Kidney (tissue), 14 donors: ENCODE results near the gene HAT1. TPM values are rescaled to one million over a fixed set of nuclear protein-coding genes. Genes with fewer than 3 reads are reported as not detected.

Experiments used
- DNase-seq, 5 donors: peaks; one replicate each; pipeline ENCODE4 v3.0.0-alpha.2; 2013 to 2020
- FAIRE-seq: peaks from 2 replicates; lab custom pipeline; 2012; peaks lifted over from hg19 to GRCh38; lab: Jason Lieb, UNC
- H3K27ac ChIP-seq, 2 donors: one replicate each; pipeline ENCODE4 v1.7.0; 2013; ENCODE audit warnings: low read depth in 2 of 2, low read length in 2 of 2, inconsistent platforms in 1 of 2
- H3K27me3 ChIP-seq: one replicate; pipeline ENCODE4 v1.7.1; 2013; ENCODE audit warnings: low read length, inconsistent platforms; ENCODE audit not compliant: control insufficient read depth, insufficient read depth
- H3K36me3 ChIP-seq, 3 donors: one replicate each; pipeline versions ENCODE4 v1.7.0 to v1.7.1; 2013; ENCODE audit warnings: low read length in 3 of 3, control low read depth in 1 of 3, inconsistent platforms in 1 of 3; ENCODE audit not compliant: insufficient read depth in 3 of 3, control insufficient read depth in 2 of 3
- H3K4me1 ChIP-seq, 3 donors: one replicate each; pipeline versions ENCODE4 v1.7.0 to v1.7.1; 2013; ENCODE audit warnings: low read length in 3 of 3, inconsistent platforms in 1 of 3, low read depth in 1 of 3; ENCODE audit not compliant: control insufficient read depth in 2 of 3, insufficient read depth in 2 of 3
- H3K4me3 ChIP-seq, 3 donors: one replicate each; pipeline versions ENCODE4 v1.7.0 to v1.8.1; 2013; ENCODE audit warnings: low read length in 3 of 3, control low read depth in 1 of 3, inconsistent platforms in 1 of 3
- H3K9ac ChIP-seq, 3 donors: one replicate each; pipeline versions ENCODE4 v1.7.0 to v1.7.1; 2013; ENCODE audit warnings: low read length in 3 of 3, control low read depth in 1 of 3, inconsistent platforms in 1 of 3
- H3K9me3 ChIP-seq, 3 donors: one replicate each; pipeline versions ENCODE4 v1.7.0 to v1.7.1; 2013; ENCODE audit warnings: low read length in 3 of 3, control low read depth in 1 of 3, inconsistent platforms in 1 of 3; ENCODE audit not compliant: control insufficient read depth in 2 of 3, insufficient read depth in 1 of 3
- CTCF ChIP-seq: IDR thresholded peaks from 3 replicates; pipeline ENCODE4 v1.5.1; 2012; ENCODE audit warnings: mild to moderate bottlenecking, moderate library complexity, borderline replicate concordance; ENCODE audit not compliant: insufficient read depth; ENCODE audit errors: extremely low read depth
- intact Hi-C: fragments of 100-400 bp; cut with DNase I; formaldehyde crosslinking; loops from one replicate; pipeline ENCODE4 v1.11.1; 2022
- polyA plus RNA-seq: library from polyadenylated mRNA; stranded (reverse); fragments of 350-450 nt; fragmentation: Illumina TruSeq; extraction: RNeasy Lipid Tissue Mini Kit (QIAGEN cat#74804); gene quantifications from one replicate; pipeline ENCODE4 v1.2.3, GENCODE V29; 2014; ENCODE audit warnings: low read depth, low replicate concordance; ENCODE audit not compliant: insufficient read depth
- total RNA-seq: library from RNA; stranded (reverse); fragmentation: NEBNext Ultra II Directional; extraction: Animal tissue kit (Norgen Biotek cat#: 25700); gene quantifications from one replicate; pipeline ENCODE4 v1.2.1, GENCODE V29; 2021
- donor health status: control.
- donor health status: control.
- donor health status: control.
- donor health status: control.
- donor health status: control.
- donor health status: DM: yes; HTN: yes; CAD: no.
- donor health status: Normal renal cell carcinoma (clear cell type).

Gene HAT1
- total and polyA plus RNA-seq, 2 donors from 2014 or later: 35.2 to 35.8 TPM

- no peak for FAIRE-seq
- intact Hi-C loops: no loop called here
Measured at GRCh38 chr2:171959998-171960397, 37.7 kb downstream of the HAT1 start.

DNA sequence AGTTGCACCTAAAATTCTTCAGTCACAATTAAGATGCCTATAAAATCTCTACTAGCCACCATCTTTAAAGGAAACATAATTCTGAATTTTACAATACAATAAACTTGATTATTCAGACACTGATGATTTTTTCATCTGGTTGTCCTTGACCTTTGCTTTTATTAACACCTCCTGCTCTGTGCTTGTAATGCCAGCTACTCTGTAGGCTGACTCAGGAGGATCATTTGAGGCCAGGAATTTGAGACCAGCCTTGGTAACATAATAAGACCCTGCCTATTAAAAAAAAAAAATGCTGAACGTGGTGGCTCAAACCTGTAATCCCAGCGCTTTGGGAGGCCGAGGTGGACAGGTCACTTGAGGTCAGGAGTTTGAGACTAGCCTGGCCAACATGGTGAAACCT is 38.3 kb downstream of the HAT1 start:
- Histone ChIP-seq H3K27me3 (no peaks in the 10 kb centered on the region), H3K4me1 (no peaks in the 10 kb centered on the region), H3K4me3 (no peak overlapping the region), H3K36me3 (peaks cover 0 to 1% (median under 1%) of the 10 kb centered on the region in 3 donors), H3K9ac (no peak overlapping the region), H3K9me3 (no peaks in the 10 kb centered on the region), H3K27ac (no peak overlapping the region)
- FAIRE-seq (no peak), DNase-seq (no peak)
- intact Hi-C loops: no loop called here
- no peak for TF ChIP-seq CTCF

More at GRCh38 chr2:171959998-171960397, 37.7 kb downstream of the HAT1 start:
- no peaks in the 10 kb centered on the region for H3K4me1 ChIP-seq
- no peak overlapping the region for H3K4me3 ChIP-seq
- no peaks in the 10 kb centered on the region for H3K9me3 ChIP-seq
- H3K27me3 ChIP-seq: no peaks in the 10 kb centered on the region
- TF ChIP-seq CTCF: no peak
- no peak overlapping the region for H3K27ac ChIP-seq
- no peak overlapping the region for H3K9ac ChIP-seq
- no peak for DNase-seq
- no peaks in the 10 kb centered on the region for H3K36me3 ChIP-seq

DNA sequence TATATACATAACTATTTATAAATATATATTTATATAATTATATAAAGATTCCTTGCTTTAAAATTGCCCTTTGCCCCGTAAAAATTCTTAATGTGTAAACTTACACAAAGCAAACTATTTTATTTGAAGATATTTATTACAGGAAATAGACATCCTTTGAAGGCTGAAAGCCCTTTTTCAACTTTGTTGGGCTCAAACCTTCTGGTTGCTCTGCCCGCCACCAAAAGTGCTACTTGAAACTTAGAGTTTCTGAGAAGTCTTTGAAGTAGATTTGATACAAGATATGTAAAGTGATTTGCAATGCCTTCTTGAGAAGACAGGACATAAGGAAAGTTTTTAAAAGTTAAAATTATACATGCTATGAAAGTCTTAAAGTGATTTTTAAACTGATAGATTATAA is 40.9 kb downstream of the HAT1 start:
- no peak overlapping the region for H3K27ac ChIP-seq

More for the DNA sequence above, 40.9 kb downstream of the HAT1 start:
- TF ChIP-seq CTCF: no peak
- Histone ChIP-seq H3K9ac (no peak overlapping the region), H3K36me3 (peaks cover 2 to 9% (median 7%) of the 10 kb centered on the region in 3 donors), H3K4me3 (no peak overlapping the region), H3K4me1 (no peaks in the 10 kb centered on the region), H3K9me3 (no peaks in the 10 kb centered on the region), H3K27me3 (no peaks in the 10 kb centered on the region)
- intact Hi-C loops: no loop called here
- DNase-seq (no peak), FAIRE-seq (no peak)
